ENCODE measurements around the gene STX5.
"Not testable (repeated sequence)": the region's sequence is repeated elsewhere in the genome, so short reads cannot be mapped to it uniquely, and the experiment has no call there.

STX5 gene

GRCh38 chr11:62844154-62844553 lies 12.3 kb upstream of the STX5 start:
- DNase-seq (ENCODE audit: low read depth, low spot score): no peak
- no peak overlapping the region for H3K4me3 ChIP-seq (ENCODE audit: low read depth, low read length)
- TF ChIP-seq CTCF (IDR thresholded peaks at IDR 0.05; ENCODE audit: low read depth, low read length): no peak
- in situ Hi-C loops (cut with HindIII; ENCODE audit: low sequenced_read_pairs): no loop called here

GRCh38 chr11:62843466-62843865 lies 11.6 kb upstream of the STX5 start:
- no peak for DNase-seq (ENCODE audit: low read depth, low spot score)
- in situ Hi-C loops (cut with HindIII; ENCODE audit: low sequenced_read_pairs): no loop called here
- TF ChIP-seq CTCF (IDR thresholded peaks at IDR 0.05; ENCODE audit: low read depth, low read length): no peak
- H3K4me3 ChIP-seq (ENCODE audit: low read depth, low read length): no peak overlapping the region

- DNase-seq (ENCODE audit: low read depth, low spot score); in situ Hi-C loops (cut with HindIII; ENCODE audit: low sequenced_read_pairs); H3K4me3 ChIP-seq (ENCODE audit: low read depth, low read length): not testable (repeated sequence)
Measured at GRCh38 chr11:62842891-62843290, 11.0 kb upstream of the STX5 start.

- TF ChIP-seq CTCF (IDR thresholded peaks at IDR 0.05; ENCODE audit: low read depth, low read length): no peak
- in situ Hi-C loops (cut with HindIII; ENCODE audit: low sequenced_read_pairs): no loop called here
- H3K4me3 ChIP-seq (ENCODE audit: low read depth, low read length): peak overlapping the region; percentile 26
- no peak for DNase-seq (ENCODE audit: low read depth, low spot score)
Measured at GRCh38 chr11:62842171-62842741, 10.4 kb upstream of the STX5 start.

- in situ Hi-C loops (cut with HindIII; ENCODE audit: low sequenced_read_pairs): no loop called here
- peak; percentile 99 for DNase-seq (ENCODE audit: low read depth, low spot score)
- no peak for TF ChIP-seq CTCF (IDR thresholded peaks at IDR 0.05; ENCODE audit: low read depth, low read length)
- H3K4me3 ChIP-seq (ENCODE audit: low read depth, low read length): peak overlapping the region; percentile 26
Measured at GRCh38 chr11:62841361-62842170, 9.7 kb upstream of the STX5 start.

- in situ Hi-C loops (cut with HindIII; ENCODE audit: low sequenced_read_pairs); DNase-seq (ENCODE audit: low read depth, low spot score): not testable (repeated sequence)
- peak overlapping the region; percentile 92 for H3K4me3 ChIP-seq (ENCODE audit: low read depth, low read length)
Measured at GRCh38 chr11:62840721-62841360, 9.0 kb upstream of the STX5 start.

- in situ Hi-C loops (cut with HindIII; ENCODE audit: low sequenced_read_pairs): no loop called here
- DNase-seq (ENCODE audit: low read depth, low spot score): peak; percentile 92
- peak within 1 kb of the TSS; percentile 92 for H3K4me3 ChIP-seq (ENCODE audit: low read depth, low read length)
- no peak for TF ChIP-seq CTCF (IDR thresholded peaks at IDR 0.05; ENCODE audit: low read depth, low read length)
Measured at GRCh38 chr11:62839050-62839945, 7.4 kb upstream of the STX5 start, which contains the start of gene WDR74. Gene WDR74 (minus strand): TSS chr11:62839590. CDS start chr11:62839570, 20 bp downstream.
